H7 (cell line): ENCODE data around the gene GIMAP1. TPM values are rescaled to one million over a fixed set of nuclear protein-coding genes. Genes with fewer than 3 reads are reported as not detected.

Experiments
- DNase-seq: peaks from one replicate; pipeline ENCODE4 v3.0.0; 2012
- H3K27me3 ChIP-seq: 2 replicates; pipeline ENCODE4 v1.6.0; 2011; ENCODE audit warnings: mild to moderate bottlenecking, low read length; ENCODE audit not compliant: control insufficient read depth, insufficient read depth
- H3K36me3 ChIP-seq: replicated peaks from 2 replicates; pipeline ENCODE4 v1.5.1; 2011; ENCODE audit warnings: low read length; ENCODE audit not compliant: control insufficient read depth, insufficient read depth
- H3K4me3 ChIP-seq: 2 replicates; pipeline ENCODE4 v1.5.1; 2011; ENCODE audit warnings: low read depth, mild to moderate bottlenecking, control low read depth, low read length, moderate library complexity; ENCODE audit not compliant: insufficient read depth
- total RNA-seq: library from RNA; depleted of rRNA; stranded (reverse); fragments of >200 nt; shearing (Covaris generic); gene quantifications from 2 replicates; pipeline ENCODE4 v1.2.3, GENCODE V29; 2014

Gene GIMAP1
- total RNA-seq, 1 experiment from 2014 or later, result not detected

DNA sequence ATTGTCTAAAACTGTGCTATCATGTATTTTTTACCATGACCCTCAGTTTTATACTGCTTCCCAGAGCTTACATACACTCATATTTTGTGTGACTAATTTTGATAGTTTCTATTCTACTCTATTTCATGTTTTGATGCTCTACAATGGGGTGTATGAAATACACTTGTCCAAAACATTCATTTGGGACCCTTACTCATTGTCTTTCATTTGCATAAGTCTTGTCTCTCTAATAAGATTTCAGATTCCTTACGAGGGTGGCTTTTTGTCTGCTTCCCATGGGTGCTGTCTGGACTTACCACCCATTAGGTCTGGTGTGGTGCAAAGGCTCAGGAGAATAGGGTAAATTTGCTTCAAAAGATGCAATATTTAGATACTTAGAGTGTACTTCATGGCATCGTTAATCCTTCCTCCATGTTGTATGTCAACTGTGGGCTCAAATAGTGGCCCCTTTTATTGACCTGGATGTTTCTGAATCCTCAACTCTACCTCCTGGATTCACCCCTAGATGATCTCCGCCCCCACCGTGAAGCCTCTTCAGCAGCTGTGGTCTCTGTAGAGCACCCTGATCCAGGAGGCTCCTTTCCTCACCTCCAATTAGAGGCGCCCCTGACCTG lies 17.2 kb downstream of the GIMAP1 start:
- Histone ChIP-seq H3K27me3 (peaks cover 88% of the 10 kb centered on the region), H3K4me3 (no peak overlapping the region), H3K36me3 (no peaks in the 10 kb centered on the region)
- DNase-seq, result no peak

DNA sequence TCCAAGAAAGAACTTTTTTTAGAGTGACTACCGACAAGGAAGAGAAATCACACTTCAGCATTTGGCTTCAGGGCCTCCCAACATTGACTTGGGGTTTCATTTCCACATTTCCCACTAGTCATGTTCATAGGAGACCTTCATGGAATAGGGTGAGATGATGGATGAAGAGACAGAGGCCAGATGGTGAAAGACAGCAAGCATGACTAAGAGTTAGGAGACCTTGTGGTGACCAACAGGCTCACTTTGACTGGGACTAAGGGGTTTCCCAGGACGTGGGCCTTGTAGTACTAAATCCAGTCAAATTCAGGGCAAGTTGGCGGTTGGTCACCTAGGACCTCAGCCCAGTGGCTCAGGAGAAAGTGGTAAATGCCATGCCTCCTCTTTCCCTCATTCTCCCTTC lies 17.8 kb downstream of the GIMAP1 start:
- Histone ChIP-seq H3K36me3 (no peaks in the 10 kb centered on the region), H3K27me3 (peaks cover 92% of the 10 kb centered on the region), H3K4me3 (no peak overlapping the region)
- no peak for DNase-seq

DNA sequence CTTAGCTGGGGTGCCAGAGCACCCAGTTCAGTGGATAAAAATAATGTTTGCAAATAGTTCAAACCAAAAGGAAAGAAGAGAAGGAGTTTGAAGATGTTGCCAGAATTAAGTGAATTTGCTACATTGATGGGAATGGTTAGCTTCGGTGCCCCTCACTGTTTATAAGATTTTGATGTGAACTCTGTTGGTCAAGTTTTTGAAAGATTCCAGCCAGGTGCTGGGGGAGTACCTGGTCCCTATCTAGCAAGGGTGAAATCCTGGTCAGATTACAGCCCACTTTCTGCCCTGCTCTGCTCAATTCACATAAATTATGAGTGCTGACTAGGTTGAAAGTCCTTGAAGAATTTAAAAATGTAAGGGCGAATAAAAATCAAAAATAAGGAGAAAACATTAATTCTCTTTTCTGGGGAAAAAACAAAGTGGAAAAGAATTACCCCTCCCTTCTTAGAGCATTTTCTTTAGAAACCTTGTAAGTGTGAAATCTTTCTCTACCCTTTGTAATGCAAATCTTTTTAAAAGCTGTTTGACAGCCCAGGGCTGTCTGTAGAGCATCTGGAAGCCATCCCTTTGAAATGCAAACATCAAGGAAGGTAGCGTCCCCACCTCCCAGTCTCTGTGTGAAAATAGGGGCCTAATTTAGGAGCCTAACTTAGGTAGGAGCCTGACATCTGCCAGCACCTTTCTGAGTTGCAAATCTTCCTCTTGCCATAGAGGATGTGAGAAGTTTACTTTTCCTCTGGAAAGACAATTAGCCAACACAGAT lies 19.4 kb downstream of the GIMAP1 start:
- no peaks in the 10 kb centered on the region for H3K36me3 ChIP-seq
- peaks cover 96% of the 10 kb centered on the region for H3K27me3 ChIP-seq
- H3K4me3 ChIP-seq, result no peak overlapping the region
- peak; percentile 73 for DNase-seq

DNA sequence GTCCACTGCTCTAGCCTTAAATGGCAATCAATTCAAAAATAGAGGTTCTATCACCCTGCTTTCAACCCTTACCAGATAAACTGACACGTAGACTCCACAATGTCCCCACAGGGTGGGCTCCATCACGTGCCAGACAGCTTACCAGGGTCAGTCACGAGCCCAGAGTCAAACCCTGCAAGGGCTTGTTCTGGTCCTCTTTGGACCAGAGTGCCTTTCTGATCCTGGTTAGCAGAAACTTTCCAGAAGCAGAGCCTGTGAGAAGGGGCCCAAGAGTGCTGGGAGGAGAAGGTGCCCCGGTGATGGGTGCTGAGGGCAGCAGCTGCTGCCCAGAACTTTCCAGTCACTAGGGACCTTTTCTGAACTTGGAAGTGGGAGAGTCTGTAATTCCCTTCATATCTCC lies 20.5 kb downstream of the GIMAP1 start:
- Histone ChIP-seq H3K4me3 (no peak overlapping the region), H3K27me3 (peaks cover 96% of the 10 kb centered on the region), H3K36me3 (no peaks in the 10 kb centered on the region)
- DNase-seq, result no peak

DNA sequence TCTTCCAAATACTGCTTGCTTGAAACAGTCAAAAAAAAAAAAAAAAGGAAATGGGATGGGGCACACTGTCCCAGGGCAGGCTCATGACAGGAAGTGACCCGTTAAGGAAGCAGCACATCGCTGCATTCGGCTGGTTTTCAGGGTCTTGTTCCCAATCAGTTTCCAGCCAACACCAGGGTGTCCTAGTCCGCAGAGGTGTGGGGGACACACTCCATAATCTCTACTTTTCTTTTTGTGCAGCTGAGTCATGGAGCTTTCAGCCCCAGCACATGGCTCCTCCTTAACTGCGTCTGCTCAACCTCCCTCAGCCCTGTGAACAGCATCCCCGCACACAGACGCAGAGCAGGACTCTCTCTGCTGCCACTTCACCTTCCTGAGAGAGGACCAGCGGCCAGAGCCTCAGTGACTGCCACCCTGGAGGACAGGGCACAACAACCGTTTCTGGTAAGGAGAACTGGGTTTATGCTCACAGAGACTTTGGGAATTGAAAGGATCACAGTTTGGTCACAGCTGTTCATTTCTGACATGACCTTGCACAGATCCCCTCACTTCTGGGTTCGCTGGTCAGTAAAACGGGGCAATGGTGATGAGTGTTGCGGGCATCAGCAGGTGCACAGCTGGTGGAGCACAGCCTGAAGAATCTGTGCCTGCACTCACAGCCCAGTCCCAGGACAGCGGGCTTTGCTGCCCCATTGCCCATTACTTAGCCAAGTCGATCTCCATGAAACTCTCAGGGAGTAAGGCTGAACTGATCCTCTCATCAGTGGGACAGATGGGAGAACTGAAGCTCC lies 21.0 kb downstream of the GIMAP1 start, which contains the start of gene GIMAP5:
Gene GIMAP5 (plus strand): TSS at position 154 of the 791 bp plus-strand sequence. CDS start 3,467 bp downstream, outside the sequence.
- peaks cover 95% of the 10 kb centered on the region for H3K27me3 ChIP-seq
- DNase-seq, result no peak
- H3K4me3 ChIP-seq, result no peak within 1 kb of the TSS
- no peaks in the 10 kb centered on the region for H3K36me3 ChIP-seq

DNA sequence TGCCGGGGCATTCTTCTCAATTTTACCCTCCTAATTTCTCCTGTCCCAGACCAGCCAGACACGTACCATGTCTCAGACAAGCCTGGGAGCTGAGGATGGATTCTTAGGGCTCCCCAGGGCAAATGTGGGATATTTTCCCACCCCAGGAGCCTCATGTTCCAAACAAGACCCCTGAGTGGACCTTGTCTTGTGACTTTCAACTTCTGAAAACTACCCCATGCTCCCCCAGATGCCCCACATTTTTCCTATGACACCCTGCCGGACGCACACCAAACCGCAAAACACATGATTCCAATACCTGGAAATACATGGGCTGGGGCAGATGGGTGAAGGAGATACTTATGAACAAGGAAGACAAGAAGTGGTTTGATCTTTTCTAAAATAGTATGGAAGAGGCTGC lies 21.7 kb downstream of the GIMAP1 start:
- DNase-seq, result no peak
- Histone ChIP-seq H3K27me3 (peaks cover 95% of the 10 kb centered on the region), H3K4me3 (no peak overlapping the region), H3K36me3 (no peaks in the 10 kb centered on the region)

DNA sequence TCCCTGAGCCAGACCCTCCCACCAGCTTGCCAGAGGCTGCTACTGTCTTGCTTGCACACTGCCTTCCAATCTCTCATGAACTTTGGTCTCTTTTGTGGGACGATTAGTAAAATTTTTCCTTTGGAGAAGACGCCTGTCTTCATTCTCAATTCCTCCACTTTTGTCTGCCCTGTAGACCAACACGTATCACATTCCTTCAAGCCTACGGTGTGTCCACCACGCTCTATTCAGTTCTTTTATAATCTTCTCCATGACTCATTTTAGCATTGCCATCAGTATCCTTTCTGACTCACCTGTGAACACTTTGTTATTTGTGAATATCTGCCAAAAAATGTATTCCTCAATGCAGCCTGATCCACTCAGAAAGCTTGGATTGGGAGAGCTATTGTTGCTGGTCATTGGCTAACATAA lies 22.2 kb downstream of the GIMAP1 start:
- Histone ChIP-seq H3K36me3 (no peaks in the 10 kb centered on the region), H3K27me3 (peaks cover 95% of the 10 kb centered on the region), H3K4me3 (no peak overlapping the region)
- DNase-seq, result no peak

DNA sequence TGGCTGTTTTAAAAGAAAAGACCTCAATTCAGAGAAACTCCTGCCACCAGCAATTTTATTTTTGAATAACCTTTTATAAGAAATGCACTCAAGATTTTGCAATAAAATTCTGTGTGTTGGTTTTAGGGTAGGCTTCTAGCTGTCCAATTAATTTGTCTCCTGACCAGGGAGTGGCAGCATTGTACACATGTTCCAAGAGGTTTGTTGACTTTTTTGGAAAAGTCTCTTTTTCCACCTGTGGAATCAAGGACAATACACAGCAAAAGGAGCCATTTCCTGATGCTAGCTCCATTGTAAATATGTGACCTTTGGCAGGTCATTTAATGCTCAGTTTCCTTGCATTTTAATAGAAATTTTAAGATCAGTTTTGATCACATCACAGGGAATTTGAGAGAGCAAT lies 22.6 kb downstream of the GIMAP1 start:
- no peaks in the 10 kb centered on the region for H3K36me3 ChIP-seq
- H3K4me3 ChIP-seq, result no peak overlapping the region
- no peak for DNase-seq
- peaks cover 95% of the 10 kb centered on the region for H3K27me3 ChIP-seq

DNA sequence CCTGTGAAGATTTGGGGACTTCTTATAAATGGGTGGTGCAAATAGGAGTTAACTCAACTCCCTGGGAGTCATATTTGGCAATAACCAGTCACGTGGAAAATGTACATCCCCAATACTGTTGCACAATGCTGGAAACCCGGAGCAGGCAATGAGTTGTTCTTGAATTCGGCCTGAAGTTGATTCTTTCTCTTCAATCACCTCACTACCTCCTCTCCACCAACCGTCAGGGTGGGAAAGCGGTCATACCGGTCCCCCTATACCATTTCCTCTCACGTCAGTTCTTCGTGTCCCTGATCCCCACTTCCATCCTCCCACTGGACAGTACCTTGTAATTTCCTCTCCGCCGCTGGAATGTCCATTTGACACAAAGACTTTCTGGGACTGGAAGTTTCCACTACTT lies 23.6 kb downstream of the GIMAP1 start:
- Histone ChIP-seq H3K4me3 (no peak overlapping the region), H3K36me3 (no peaks in the 10 kb centered on the region), H3K27me3 (peaks cover 95% of the 10 kb centered on the region)
- no peak for DNase-seq

DNA sequence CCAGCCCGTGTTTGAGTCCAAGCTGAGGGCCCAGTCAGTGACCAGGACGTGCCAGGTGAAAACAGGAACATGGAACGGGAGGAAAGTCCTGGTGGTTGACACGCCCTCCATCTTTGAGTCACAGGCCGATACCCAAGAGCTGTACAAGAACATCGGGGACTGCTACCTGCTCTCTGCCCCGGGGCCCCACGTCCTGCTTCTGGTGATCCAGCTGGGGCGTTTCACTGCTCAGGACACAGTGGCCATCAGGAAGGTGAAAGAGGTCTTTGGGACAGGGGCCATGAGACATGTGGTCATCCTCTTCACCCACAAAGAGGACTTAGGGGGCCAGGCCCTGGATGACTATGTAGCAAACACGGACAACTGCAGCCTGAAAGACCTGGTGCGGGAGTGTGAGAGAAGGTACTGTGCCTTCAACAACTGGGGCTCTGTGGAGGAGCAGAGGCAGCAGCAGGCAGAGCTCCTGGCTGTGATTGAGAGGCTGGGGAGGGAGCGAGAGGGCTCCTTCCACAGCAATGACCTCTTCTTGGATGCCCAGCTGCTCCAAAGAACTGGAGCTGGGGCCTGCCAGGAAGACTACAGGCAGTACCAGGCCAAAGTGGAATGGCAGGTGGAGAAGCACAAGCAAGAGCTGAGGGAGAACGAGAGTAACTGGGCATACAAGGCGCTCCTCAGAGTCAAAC lies 26.0 kb downstream of the GIMAP1 start:
- DNase-seq, result no peak
- Histone ChIP-seq H3K4me3 (no peak overlapping the region), H3K27me3 (peaks cover 94% of the 10 kb centered on the region), H3K36me3 (no peaks in the 10 kb centered on the region)

DNA sequence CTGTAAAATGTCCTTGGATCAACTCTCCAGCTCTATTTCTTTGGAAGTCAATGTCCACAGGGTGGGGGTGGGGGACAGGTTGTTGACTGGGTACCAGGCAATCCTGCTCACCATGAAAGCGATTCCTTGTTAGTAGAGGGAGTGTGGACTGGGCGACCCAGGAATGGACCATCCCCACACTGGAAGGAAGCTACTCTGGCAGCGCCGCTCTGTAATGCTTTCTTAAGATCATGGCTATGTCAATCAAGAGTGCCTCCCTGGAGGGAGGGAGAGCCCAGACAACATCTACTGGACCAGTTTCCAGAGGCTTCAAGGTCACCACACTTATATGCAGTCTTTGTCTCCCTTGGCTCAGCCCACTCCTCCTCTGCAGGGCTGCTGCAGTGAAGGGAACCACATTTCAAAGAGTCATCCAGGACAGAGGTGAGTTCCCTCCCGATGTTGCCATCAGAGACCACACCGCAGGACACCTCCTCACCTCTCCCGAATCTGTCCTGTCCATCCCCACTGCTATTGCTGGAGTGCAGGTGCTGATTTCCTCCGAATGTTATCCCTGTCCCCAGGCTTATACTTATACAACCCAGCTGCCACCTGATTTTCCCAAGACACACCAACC lies 27.7 kb downstream of the GIMAP1 start:
- peaks cover 93% of the 10 kb centered on the region for H3K27me3 ChIP-seq
- no peak overlapping the region for H3K4me3 ChIP-seq
- no peak for DNase-seq
- H3K36me3 ChIP-seq, result no peaks in the 10 kb centered on the region

DNA sequence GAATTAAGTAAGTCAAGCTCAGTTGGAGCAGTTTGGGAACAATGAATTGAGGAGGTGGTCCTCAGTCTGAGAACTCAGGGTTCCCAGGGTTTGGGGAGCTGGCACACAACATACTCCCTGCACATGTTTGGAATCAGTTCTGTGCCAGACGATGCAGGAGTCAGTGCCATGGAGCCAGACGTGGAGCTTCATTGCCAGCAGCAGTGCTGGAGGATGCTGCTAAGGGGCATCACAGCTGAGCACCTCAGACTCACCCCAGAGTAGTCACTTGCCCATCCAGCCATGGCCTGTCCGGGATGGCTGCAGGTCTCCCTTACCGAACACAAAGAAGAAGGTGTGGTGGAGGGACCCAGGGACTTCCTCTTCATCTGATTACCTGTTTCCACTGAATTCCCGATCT lies 28.7 kb downstream of the GIMAP1 start:
- H3K4me3 ChIP-seq, result no peak overlapping the region
- peaks cover 89% of the 10 kb centered on the region for H3K27me3 ChIP-seq
- DNase-seq, result no peak
- H3K36me3 ChIP-seq, result no peaks in the 10 kb centered on the region

DNA sequence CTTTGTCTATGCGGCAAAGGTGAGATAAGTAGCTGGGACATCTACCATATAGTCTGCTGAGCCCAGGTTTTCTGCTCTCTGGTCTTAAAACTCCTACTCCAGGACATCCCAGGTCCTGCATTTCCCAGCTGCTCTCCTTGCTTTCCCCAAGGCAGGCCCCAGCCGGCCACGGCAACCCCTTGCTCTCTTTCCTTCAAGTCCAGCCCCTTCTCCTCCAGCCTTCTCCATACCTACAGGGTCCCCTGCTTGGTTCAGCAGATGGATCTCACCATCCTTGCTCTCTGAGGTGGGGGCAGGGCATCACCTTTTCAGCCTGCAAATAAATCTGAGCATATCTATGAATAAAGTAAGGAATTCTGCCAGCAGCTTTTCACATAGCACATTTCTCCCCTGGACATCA lies 29.5 kb downstream of the GIMAP1 start:
- no peak for DNase-seq
- no peak overlapping the region for H3K4me3 ChIP-seq
- no peaks in the 10 kb centered on the region for H3K36me3 ChIP-seq
- H3K27me3 ChIP-seq, result peaks cover 81% of the 10 kb centered on the region

DNA sequence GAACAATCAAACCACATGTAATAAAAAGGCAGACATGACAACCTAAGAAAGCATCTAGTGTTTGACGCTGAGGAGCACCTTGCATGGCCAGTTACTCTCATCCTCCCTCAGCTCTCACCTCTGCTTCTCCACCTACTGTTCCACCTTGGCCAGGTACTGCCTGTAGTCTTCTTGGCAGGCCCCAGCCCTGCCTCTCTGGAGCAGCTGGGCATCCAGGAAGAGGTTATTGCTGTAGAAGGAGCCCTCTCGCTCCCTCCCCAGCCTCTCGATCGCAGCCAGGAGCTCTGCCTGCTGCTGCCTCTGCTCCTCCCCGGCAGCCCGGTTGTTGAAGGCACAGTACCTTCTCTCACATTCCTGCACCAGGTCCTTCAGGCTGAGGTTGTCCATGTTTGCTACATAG lies 30.5 kb downstream of the GIMAP1 start:
- Histone ChIP-seq H3K27me3 (peaks cover 75% of the 10 kb centered on the region), H3K36me3 (no peaks in the 10 kb centered on the region)
- no peak for DNase-seq

More for the DNA sequence above, 30.5 kb downstream of the GIMAP1 start:
- no peak overlapping the region for H3K4me3 ChIP-seq
